Vagina (tissue), 2 donors: ENCODE measurements around the gene ZNF423. TPM values are rescaled to one million over a fixed set of nuclear protein-coding genes. Genes with fewer than 3 reads are reported as not detected.

Experiments
- DNase-seq, 2 donors: peaks; one replicate each; pipeline ENCODE4 v3.0.0-alpha.2; 2017; ENCODE audit errors: extremely low spot score in 2 of 2
- H3K27ac ChIP-seq: fragments of 200-600 bp; sonication (generic); one replicate; pipeline ENCODE4 v1.5.1; 2019
- H3K27me3 ChIP-seq: fragments of 200-600 bp; sonication (generic); one replicate; pipeline ENCODE4 v1.5.1; 2019
- H3K36me3 ChIP-seq, 2 donors: fragments of 200-600 bp; sonication (generic); one replicate each; pipeline ENCODE4 v1.5.1; 2017 to 2019
- H3K4me1 ChIP-seq: fragments of 200-600 bp; sonication (generic); one replicate; pipeline ENCODE4 v1.5.1; 2019
- H3K4me3 ChIP-seq, 2 donors: fragments of 200-600 bp; sonication (generic); 1 replicate in 1 of 2; 2 replicates in 1 of 2; pipeline ENCODE4 v1.5.1; 2016 to 2019
- H3K9me3 ChIP-seq: fragments of 200-600 bp; sonication (generic); one replicate; pipeline ENCODE4 v1.5.1; 2019
- POLR2A ChIP-seq, 2 donors: fragments of 450-650 bp; IDR thresholded peaks; one replicate each; pipeline ENCODE4 v1.6.1; 2017; ENCODE audit warnings: antibody characterized with exemption in 2 of 2, mild to moderate bottlenecking in 2 of 2, moderate library complexity in 2 of 2
- POLR2AphosphoS5 ChIP-seq, 2 donors: sonication (generic); formaldehyde crosslinking; IDR thresholded peaks; one replicate each; pipeline ENCODE4 v1.9.0; 2017; ENCODE audit warnings: antibody characterized with exemption in 2 of 2, mild to moderate bottlenecking in 2 of 2, low read depth in 1 of 2; ENCODE audit not compliant: insufficient read depth in 1 of 2
- intact Hi-C: fragments of 100-400 bp; cut with DNase I; formaldehyde crosslinking; loops from one replicate; pipeline ENCODE4 v1.15.1; 2023
- total RNA-seq: library from RNA; depleted of rRNA; stranded (reverse); fragments of >200 nt; gene quantifications from one replicate; pipeline ENCODE4 v1.2.3, GENCODE V29; 2016
- TF ChIP-seq, protein P1 (sequence below), 3 experiments: fragments of 450-650 bp in 2 of 3; fragments of 200-600 bp in 1 of 3; sonication (generic) in 1 of 3; IDR thresholded peaks; one replicate each; pipeline ENCODE4 v1.5.1; 2017 to 2019; ENCODE audit warnings: antibody characterized with exemption in 3 of 3, mild to moderate bottlenecking in 2 of 3, moderate library complexity in 2 of 3

The ZNF423 gene
- total RNA-seq, 1 donor from 2014 or later, result 10.3 TPM

DNA sequence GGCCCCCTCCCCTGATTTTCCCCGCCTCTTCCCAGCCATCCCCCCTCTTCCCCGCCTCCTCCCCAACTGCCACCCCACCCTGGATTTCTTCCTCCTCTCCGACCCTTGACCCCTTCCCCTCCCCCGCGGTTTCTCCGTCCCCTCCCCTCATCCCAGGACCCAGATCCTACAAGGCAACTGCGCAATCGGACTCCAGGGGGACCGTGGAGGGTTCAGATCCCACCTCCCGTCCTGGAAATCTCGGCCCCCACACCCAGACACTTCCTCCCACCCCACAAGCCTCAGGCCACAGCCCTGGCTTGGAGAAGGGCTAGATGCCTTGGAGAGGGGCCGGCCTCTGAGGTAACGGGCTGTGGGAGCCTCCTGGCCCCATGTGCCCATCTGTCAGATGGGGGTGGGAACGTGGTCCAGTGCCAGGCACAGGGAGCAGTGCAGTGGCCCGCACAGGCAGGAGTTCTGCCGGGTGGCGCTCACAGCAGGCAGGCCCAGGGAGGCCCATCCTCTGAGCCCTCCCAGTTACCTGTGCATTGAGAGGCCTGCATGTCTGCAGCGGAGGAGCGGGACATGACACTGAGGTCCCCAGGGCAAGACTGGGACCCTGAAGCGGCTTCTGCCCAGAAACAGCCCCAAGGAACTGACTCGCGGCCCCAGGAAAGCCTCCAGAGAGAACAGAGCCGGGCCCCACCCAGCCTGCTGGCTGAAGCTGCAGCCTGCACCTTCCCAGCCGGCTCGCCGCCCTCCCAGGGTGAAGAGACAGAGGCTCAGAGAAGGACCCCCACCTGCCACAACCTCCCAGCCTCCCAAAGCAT is 16.7 kb downstream of the ZNF423 start:
- peak overlapping the region; percentile 95 for H3K27ac ChIP-seq
- peaks cover 68% of the 10 kb centered on the region for H3K4me1 ChIP-seq
- no peak for TF ChIP-seq POLR2AphosphoS5 (IDR thresholded peaks at IDR 0.05; ENCODE audit: insufficient read depth in 1 of 2, low read depth in 1 of 2)
- intact Hi-C loops, result no loop called here
- H3K4me3 ChIP-seq, result peak overlapping the region; percentile 28 to 40
- no peaks in the 10 kb centered on the region for H3K36me3 ChIP-seq
- H3K9me3 ChIP-seq, result no peaks in the 10 kb centered on the region
- H3K27me3 ChIP-seq, result no peaks in the 10 kb centered on the region
- no peak for DNase-seq

DNA sequence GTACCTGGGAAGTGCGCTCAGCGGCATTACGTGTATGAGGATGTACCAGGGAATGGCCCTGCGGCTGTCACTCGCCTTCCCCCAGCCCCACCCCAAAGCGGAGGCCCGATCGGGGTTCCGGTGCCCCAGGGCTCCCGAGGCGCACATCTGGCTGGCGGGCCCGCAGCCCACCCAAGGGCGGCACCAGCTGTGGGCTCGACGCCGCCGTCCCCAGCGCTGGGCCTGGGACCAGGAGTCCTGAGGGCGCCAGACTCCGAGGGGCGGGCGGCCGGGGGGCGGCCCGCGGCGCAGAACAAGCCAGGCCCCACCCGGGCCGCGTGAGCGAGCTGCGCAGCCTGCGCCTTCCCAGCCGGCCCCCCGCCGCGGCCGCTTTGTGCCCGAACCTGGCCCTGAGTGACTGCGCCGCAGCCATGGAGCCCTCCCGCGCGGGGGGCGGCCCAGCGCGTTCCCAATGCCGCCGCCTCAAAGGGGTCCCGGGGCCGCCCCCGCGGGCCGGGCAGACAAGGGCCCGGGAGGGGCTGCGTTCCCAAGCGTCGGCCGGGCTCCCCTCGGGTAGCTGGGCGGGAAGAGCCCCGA is 17.4 kb downstream of the ZNF423 start:
- peaks cover 70% of the 10 kb centered on the region for H3K4me1 ChIP-seq
- peak overlapping the region; percentile 95 for H3K27ac ChIP-seq
- no peaks in the 10 kb centered on the region for H3K36me3 ChIP-seq
- no peaks in the 10 kb centered on the region for H3K9me3 ChIP-seq
- peak overlapping the region; percentile 28 to 40 for H3K4me3 ChIP-seq
- no peaks in the 10 kb centered on the region for H3K27me3 ChIP-seq
- no peak for TF ChIP-seq POLR2AphosphoS5 (IDR thresholded peaks at IDR 0.05; ENCODE audit: insufficient read depth in 1 of 2, low read depth in 1 of 2)
- no peak for TF ChIP-seq POLR2A (IDR thresholded peaks at IDR 0.05)
- TF ChIP-seq, protein P1, sequence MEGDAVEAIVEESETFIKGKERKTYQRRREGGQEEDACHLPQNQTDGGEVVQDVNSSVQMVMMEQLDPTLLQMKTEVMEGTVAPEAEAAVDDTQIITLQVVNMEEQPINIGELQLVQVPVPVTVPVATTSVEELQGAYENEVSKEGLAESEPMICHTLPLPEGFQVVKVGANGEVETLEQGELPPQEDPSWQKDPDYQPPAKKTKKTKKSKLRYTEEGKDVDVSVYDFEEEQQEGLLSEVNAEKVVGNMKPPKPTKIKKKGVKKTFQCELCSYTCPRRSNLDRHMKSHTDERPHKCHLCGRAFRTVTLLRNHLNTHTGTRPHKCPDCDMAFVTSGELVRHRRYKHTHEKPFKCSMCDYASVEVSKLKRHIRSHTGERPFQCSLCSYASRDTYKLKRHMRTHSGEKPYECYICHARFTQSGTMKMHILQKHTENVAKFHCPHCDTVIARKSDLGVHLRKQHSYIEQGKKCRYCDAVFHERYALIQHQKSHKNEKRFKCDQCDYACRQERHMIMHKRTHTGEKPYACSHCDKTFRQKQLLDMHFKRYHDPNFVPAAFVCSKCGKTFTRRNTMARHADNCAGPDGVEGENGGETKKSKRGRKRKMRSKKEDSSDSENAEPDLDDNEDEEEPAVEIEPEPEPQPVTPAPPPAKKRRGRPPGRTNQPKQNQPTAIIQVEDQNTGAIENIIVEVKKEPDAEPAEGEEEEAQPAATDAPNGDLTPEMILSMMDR (IDR thresholded peaks at IDR 0.05), result no peak
- intact Hi-C loops, result no loop called here
- no peak for DNase-seq

DNA sequence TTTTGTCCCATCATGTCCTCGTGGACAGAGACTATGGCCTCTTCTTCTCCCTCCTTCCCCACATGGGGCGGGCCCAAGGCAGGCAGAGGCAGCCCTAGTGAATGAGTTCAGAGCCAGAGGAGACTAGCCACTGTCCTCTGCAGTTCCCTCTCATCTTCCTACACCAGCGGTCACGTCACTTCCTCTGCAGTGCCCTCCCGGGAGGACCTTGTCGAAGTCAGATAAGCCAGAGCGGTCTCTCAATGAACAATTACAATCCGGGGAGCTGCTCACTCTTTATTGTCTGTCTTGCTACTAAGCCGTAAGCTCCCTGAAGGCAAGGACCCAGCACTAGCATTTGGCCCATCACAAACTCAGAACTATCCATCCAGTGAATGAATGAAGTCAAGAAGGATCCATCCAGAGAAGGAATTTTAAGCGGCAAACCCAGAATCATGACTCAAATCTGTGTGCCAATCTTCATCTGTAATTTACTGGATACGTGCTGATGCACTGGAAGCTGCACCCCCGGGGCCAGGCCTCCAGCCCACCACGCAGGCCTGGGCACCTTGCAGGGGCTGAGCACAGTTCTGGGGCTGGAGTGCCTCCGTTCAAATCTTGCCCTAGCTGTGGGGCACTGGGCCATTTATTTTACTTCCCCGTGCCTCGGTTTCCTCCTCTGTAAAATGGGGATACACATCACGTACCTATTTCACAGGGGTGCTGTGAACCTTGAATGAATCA is 18.1 kb downstream of the ZNF423 start:
- H3K27me3 ChIP-seq, result no peaks in the 10 kb centered on the region
- intact Hi-C loops, result no loop called here
- H3K9me3 ChIP-seq, result no peaks in the 10 kb centered on the region
- peaks cover 69% of the 10 kb centered on the region for H3K4me1 ChIP-seq
- no peak for DNase-seq
- no peaks in the 10 kb centered on the region for H3K36me3 ChIP-seq
- peak overlapping the region; percentile 95 for H3K27ac ChIP-seq
- H3K4me3 ChIP-seq, result peak overlapping the region in 1 of 2 donors; percentile 40
- no peak for TF ChIP-seq POLR2AphosphoS5 (IDR thresholded peaks at IDR 0.05; ENCODE audit: insufficient read depth in 1 of 2, low read depth in 1 of 2)
- TF ChIP-seq POLR2A (IDR thresholded peaks at IDR 0.05), result no peak
- TF ChIP-seq, protein P1 (IDR thresholded peaks at IDR 0.05), result no peak

DNA sequence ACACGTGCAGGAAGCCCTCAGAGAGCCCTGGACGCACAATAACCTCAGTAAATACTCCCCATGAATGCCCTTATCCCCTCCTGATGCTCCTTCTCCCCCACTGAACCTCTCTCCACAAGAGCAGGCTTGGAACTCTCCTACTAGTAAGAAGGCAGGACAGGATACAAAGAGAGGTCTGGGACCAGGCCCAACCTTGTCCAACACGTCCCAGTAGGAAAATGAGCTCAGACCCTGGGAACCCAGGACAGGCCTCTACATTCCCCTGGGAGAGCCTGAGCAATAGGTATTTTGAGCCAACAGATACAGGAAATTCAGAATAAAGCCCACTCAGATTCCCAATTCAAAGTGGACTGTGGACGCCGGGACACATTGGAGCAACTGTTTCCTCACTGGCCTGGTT is 19.2 kb downstream of the ZNF423 start:
- no peaks in the 10 kb centered on the region for H3K27me3 ChIP-seq
- no peak for DNase-seq
- no peaks in the 10 kb centered on the region for H3K9me3 ChIP-seq
- no peak overlapping the region for H3K4me3 ChIP-seq
- no peaks in the 10 kb centered on the region for H3K36me3 ChIP-seq
- TF ChIP-seq POLR2A (IDR thresholded peaks at IDR 0.05), result no peak
- TF ChIP-seq, protein P1 (IDR thresholded peaks at IDR 0.05), result no peak
- TF ChIP-seq POLR2AphosphoS5 (IDR thresholded peaks at IDR 0.05; ENCODE audit: insufficient read depth in 1 of 2, low read depth in 1 of 2), result no peak
- peak overlapping the region; percentile 95 for H3K27ac ChIP-seq
- H3K4me1 ChIP-seq, result peaks cover 74% of the 10 kb centered on the region
- intact Hi-C loops, result no loop called here

DNA sequence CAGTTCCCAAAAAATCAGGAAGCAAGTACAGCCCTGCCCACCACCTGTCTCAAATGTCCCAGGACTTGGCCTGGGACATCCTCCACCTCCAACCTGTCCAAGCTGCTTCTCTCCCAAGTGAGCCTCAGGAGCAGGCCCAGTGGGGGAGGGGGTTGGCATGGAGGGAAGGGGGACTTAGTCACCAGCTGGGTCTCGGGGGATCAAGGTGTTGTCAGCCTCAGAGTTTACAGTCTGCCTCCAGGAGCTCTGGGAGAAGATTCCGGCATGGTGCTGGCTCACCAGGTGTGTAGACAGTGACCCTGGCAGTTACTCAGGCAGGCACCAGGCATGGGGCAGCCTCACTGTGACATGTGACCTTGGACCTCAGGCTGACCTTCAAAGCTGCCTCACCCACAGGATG is 19.7 kb downstream of the ZNF423 start:
- H3K27ac ChIP-seq, result peak overlapping the region; percentile 95
- no peaks in the 10 kb centered on the region for H3K9me3 ChIP-seq
- no peak for DNase-seq
- no peaks in the 10 kb centered on the region for H3K27me3 ChIP-seq
- intact Hi-C loops, result no loop called here
- TF ChIP-seq, protein P1 (IDR thresholded peaks at IDR 0.05), result no peak
- TF ChIP-seq POLR2AphosphoS5 (IDR thresholded peaks at IDR 0.05; ENCODE audit: insufficient read depth in 1 of 2, low read depth in 1 of 2) (no peak), POLR2A (IDR thresholded peaks at IDR 0.05) (no peak)
- H3K4me3 ChIP-seq, result no peak overlapping the region
- peaks cover 74% of the 10 kb centered on the region for H3K4me1 ChIP-seq
- no peaks in the 10 kb centered on the region for H3K36me3 ChIP-seq
